CD4-positive, alpha-beta T cell treated with Interleukin-21 for 1 hour (primary cell): ENCODE data around the gene ELOVL5.
"Not testable (repeated sequence)": the region's sequence is repeated elsewhere in the genome, so short reads cannot be mapped to it uniquely, and the experiment has no call there.

Experiments used
- DNase-seq: peaks from one replicate; pipeline ENCODE4 v3.0.0-alpha.2; 2020

ELOVL5 gene, protein sequence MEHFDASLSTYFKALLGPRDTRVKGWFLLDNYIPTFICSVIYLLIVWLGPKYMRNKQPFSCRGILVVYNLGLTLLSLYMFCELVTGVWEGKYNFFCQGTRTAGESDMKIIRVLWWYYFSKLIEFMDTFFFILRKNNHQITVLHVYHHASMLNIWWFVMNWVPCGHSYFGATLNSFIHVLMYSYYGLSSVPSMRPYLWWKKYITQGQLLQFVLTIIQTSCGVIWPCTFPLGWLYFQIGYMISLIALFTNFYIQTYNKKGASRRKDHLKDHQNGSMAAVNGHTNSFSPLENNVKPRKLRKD

DNA sequence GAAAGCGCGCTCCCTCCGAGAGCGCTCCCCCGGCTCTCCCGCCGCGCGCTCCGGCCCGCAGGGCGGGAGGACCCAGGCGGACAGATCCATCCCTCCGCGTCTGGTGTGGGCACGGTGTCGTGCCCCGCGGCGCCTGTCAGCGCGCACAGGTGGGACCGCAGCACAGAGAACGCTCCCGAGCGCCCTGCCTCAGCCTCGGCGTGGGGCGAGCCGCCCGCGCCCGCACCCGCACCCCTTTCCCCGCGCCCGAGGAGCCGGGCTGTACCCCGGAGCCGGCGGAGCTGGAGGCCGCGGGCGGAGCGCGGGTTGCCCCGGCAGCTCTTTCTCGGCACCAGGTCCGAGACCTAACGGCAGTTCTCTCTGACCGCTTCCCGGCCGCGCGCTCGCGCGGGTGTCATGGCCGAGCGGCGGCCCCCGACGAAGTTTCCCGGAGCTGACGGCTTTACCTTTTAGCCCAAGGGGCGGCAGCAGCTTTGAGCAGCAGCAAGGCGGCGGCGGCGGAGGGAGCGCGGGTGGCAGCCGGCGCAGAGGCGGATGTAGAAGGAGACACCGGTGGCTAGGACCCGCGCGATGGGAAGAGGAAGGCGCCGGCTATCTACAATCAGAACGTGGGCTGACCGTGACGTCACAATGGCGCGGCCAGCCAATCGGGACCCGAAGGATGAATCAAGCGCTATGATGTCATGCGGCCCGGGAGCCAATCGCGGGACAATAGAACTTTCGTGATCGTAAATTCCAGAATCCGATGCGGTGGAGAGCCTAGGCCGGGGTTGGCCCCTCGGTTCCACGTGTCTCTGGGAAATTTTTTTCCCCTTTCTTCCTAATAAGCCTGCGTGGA, at the start of gene ELOVL5:
Gene ELOVL5 (minus strand): TSS at position 580 of the 838 bp plus-strand sequence. CDS start 53,251 bp downstream, outside the sequence.
- peak; percentile 98 for DNase-seq

DNA sequence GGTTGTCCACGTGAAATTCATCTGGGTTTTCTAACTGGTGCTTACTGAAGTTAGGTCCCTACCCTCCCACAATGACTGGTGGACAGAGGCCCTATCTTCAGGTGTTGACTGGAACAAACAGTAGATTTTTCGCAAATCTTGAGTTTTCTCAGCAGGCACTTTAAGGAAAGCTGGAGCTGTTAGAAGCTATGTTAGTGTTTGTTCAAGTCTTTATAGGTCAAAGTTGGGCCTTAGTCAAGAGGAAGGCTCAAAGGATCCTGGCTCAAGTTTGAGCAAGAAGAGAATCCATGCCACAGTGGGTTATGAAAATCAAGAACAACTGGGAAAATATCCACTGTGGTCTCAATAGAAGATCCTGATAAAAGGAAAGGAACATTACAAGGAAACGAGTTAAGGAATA, 48.5 kb upstream of the ELOVL5 start:
- DNase-seq = no peak

DNA sequence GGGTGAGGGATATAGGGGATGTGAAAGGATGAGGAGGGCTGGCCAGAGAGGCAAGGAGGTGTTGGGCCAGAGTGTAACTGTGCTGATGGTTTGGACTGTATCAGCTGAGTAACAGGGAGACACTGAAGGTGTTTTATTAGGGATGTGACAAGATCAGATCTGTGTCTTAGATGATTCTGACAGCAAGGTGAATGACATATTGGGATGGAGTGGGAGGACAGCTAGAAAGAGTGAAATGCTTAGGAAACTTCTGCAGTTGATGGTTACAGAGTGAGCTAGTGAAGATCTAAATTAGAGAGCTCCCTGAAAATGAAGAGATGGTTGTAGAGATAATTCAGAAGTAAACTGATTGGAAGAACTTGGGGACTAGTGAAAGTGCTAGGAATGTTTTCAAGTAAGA, 47.2 kb upstream of the ELOVL5 start:
- DNase-seq = no peak

DNA sequence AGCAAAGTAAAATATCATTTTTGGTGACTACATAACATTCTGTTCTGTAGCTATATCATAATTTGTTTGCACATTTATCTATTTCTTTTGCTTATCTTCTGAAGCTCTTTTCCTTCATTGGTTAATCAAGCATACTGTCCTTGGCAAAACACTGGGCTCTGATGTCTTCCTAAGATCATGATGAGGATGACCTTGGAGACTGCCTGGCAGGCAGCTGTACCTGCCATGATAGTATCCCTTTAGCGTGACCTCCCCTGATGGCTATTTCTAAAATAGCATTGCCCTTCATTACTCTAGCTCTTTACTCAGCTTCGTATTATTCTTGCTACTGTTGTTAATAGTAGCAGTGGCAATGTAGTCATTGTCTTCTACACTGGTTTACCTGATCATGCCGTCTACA, 46.0 kb upstream of the ELOVL5 start:
- DNase-seq = no peak

DNA sequence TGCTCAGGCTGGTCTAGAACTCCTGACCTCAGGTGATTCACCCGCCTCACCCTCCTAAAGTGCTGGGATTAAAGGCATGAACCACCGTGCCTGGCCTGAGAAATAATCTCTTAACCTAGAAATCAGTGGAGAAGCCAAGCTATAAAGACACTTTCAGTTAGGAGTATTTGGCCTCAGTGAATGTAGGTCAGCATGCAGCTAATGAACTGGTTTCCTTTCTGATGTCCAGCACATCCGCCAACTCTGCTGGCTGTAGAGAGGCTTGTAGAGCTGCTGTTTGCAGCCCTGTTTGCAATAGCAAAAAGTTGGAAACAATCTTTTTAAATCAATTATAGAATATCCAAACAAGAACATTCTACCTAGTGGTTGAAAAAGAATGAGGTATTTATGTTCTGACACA, 42.4 kb upstream of the ELOVL5 start:
- no peak for DNase-seq

DNA sequence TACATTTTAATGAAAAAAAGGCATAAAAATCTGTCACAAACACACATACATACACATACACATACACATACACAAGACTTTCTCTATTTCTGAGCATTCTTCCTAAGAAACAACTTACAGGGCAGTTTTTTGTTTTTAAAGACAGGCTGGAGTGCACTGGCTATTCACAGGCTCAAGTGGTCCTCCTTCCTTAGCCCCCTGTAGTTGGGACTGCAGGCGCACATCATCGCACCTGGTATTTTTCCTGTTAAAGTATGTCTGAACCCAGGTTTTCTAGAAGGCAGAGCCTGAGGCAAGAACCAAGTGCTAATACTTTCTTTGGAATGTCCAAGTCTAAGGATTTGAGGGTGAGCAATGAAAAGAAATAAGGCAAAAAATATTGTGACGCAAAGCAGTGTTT, 41.3 kb upstream of the ELOVL5 start:
- no peak for DNase-seq

DNA sequence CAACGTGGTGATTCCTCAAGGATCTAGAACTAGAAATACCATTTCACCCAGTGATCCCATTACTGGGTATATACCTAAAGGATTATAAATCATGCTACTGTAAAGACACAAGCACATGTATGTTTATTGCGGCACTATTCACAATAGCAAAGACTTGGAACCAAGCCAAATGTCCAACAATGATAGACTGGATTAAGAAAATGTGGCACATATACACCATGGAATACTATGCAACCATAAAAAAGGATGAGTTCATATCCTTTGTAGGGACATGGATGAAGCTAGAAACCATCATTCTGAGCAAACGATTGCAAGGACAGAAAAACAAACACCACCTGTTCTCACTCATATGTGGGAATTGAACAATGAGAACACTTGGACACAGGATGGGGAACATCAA, 39.9 kb upstream of the ELOVL5 start:
- not testable (repeated sequence) for DNase-seq

DNA sequence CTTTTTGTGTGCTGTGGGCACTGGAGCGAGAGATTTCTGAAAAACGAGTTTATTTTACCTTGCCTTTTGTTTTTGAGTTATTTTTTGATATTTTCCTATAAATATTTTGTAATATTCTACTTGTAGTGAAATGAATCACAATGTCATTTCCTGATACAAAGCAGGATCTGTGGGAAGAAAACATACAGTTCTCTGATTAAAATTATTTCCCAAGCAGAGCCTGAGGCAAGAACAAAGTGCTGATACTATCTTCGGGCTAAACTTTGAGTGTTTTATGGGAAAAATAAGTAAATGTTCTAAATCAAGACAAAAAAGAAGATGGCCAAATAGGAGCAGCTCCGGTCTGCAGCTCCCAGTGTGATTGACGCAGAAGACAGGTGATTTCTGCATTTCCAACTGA, 33.7 kb upstream of the ELOVL5 start:
- DNase-seq = no peak

DNA sequence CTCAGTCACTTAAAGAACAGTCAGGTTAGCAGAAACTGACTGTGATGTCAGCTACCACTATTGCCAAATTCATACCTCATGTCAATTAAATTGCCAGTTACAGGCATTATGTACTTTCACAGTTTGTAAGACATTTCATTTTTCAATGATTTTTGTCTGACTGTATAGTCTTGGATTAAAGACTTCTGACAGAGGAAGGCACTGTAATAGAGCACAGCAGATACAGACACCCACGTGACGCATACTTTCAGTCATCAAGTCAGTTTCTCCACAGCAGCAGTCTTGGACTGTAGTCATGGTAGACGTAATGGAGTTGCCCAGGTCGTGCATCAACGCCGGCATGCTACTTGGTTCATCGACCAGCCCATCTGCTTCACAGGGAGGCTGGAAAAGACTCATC, 29.5 kb upstream of the ELOVL5 start:
- no peak for DNase-seq

DNA sequence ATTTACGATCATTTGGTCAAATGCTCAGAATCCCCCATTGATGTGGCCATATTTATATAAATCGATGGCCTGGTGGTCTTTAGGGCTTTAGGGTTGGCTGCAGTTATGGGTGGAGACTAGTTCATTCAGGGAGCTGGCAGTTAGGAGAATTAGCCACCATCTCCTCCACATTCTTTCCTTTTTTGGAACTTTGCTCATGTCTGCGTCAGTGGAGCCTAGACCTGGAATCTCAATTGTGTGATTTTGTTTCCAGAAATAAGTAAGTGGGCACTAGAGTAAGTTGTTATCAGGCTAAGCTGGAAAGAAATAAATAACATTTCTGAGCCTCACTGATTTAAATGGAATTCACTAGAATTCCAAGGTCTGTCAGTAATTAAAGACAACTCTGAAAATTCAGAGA, 29.0 kb upstream of the ELOVL5 start:
- DNase-seq = no peak

DNA sequence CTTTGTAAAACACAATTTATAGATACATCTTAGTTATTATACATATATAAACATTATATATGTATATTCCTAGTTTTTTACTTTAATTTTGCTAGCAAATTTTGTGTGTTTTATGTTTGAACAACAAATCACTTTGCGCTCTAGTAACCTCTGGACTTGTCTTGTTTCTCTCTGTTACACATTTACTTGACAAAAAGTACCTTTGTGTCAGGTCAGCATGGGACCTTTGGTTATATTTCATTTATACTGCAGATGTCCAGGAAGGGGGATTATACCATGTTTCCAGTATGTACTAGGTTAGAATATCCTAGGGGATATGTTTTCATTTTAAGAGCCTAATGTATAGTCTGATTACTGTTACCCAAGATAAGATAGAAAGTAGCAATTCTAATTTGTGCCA, 28.5 kb upstream of the ELOVL5 start:
- DNase-seq = no peak

DNA sequence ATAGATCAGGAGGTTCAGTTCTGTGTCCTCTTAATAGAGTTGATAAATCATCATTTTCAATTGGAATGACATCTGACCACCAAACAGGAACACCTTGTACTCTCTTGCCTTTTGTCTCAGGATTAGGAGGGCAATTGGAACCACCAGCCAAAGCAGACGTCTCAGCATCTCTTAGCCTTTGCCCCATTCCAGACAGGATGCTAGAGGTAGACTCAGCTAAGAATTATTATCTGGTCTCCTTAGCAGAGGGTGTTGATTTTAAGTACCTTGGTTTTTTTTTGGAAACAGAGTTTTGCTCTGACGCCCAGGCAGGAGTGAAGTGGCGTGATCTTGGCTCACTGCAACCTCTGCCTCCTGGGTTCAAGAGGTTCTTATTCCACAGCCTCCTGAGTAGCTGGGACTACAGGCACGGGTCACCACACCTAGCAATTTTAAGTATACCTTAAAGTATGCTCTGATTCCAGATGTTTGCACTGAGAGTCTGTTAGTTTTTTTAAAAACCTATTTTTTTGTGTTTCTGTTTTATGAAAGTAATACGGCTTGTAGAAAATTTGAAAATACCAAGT, 28.0 kb upstream of the ELOVL5 start:
- DNase-seq = no peak

DNA sequence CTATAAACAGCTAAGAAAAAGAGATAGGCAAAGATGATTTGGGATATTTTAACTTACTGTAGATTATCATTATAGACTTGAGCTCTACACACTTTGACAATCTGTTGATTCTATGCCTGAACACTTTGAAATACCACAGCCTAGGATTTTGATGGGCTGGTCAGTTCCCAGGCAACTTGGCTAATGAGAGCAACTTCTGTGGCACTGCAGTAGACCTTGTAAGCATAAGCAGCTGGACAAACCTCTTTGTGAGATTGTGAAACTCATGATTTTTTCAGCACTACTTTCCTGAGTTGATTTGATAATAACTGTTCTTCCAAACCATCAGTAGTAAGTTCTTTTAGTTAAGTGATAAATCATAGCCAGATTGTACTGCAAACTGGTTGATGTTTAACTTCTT, 27.1 kb upstream of the ELOVL5 start:
- DNase-seq = no peak

DNA sequence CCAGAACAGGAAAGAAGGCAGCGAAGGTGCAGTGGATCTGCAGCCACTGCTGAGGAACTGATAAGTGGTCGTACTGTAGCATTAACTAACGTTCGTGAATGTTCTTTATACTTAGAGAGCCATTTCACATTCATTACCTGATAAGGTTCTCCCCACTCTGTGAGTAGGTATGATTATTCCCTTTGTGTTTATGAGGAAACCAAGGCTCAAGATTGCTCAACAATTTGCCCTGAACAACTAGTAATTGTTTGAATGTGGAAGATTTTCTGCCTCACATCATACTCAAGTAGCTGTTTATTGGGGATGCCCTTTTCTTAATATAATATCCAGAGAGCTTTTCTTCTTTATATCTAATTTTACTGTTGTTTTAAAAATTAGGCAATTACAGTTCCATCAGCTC, 24.9 kb upstream of the ELOVL5 start:
- DNase-seq = no peak

DNA sequence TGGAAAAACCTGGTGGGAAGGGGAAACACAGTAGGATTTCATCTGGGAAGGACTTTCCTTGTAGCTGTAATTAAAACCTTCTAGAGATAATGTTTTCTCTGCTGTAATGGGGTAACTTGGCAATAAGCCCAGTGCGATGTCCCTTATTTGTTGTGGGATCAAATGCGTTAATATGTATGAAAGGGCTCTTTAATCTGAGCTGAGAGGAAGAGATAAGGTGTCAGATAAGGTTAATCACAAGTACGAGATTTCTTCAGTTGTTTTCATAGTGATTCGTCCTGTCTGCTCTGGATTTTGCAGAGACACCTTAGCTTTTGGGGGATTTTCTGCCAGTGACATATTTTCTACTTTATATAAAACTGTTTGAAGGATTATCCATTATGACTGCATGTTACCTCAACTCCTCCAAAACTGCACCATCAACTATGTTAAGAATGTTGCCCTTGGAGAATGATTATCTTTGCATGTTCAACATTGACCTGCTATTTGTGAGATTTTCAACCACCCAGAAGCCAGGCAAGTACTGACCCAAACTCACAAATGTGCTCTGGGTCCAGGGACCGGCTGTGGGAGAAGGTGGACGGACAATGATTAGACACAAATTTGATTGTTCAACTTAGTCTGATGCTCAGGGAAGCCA, 21.2 kb upstream of the ELOVL5 start:
- DNase-seq = no peak

DNA sequence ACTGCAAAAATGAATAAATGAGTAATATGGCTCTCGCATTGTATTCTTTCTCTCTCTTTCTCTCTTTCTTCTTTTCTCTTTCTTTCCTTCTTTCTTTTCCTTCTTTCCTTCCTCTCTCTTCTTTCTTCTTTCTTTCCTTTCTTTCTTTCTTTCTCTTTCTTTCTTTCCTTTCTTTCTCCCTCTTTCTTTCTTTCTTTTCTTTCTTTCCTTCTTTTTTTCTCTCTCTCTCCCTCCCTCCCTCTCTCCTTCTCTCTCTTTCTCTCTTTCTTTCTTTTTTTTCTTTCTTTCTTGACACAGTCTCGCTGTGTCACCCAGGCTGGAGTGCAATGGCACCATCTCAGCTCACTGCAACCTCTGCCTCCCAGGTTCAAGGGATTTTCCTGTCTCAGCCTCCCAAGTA, 20.3 kb upstream of the ELOVL5 start:
- no peak for DNase-seq

DNA sequence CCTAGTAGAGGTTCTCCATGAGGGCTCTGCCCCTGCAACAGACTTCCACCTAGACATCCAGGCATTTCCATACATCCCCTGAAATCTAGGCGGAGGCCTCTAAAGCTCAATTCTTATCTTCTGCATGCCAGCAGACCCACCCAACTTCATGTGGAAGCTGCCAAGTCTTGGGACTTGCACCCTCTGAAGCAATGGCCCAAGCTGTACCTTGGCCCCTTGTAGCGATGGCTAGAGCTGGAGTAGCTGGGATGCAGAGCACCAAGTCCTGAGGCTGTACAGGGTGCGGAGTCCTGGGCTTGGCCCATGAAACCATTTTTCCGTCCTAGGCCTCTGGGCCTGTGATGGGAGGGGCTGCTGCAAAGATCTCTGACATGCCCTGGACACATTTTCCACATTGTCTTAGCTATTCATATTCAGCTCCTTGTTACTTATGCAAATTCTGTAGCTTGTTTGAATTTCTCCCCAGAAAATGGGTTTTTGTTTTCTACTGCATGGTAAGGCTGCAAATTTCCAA, 17.4 kb upstream of the ELOVL5 start:
- DNase-seq = no peak

DNA sequence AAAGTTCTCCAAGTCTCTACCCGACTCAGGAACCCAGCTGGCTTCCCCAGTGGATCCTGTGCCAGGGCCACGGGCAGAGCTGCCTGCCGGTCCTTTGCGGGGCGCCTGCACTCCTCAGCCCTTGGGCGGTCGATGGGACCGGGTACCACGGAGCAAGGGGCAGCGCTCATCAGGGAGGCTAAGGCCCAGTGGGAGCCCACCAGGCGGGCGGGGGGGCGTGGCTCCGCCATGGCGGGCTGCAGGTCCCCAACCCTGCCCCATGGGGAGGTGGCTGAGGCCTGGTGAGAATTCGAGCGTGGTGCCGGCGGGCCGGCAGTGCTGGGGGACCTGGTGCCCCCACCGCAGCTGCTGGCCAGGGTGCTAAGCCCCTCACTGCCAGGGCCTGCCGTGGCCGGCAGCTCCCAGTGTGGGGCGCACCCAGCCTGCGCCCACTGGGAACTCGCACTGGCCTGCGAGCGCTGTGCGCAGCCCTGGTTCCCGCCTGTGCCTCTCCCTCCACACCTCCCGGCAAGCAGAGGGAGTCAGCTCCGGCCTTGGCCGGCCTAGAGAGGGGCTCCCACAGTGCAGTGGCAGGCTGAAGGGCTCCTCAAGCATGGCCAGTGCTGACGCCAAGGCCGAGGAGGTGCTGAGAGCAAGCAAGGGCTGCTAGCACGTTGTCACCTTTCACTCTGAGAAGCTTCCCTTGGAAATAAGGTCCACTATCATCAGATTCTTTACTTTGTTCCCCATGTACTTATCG, 14.8 kb upstream of the ELOVL5 start:
- no peak for DNase-seq

DNA sequence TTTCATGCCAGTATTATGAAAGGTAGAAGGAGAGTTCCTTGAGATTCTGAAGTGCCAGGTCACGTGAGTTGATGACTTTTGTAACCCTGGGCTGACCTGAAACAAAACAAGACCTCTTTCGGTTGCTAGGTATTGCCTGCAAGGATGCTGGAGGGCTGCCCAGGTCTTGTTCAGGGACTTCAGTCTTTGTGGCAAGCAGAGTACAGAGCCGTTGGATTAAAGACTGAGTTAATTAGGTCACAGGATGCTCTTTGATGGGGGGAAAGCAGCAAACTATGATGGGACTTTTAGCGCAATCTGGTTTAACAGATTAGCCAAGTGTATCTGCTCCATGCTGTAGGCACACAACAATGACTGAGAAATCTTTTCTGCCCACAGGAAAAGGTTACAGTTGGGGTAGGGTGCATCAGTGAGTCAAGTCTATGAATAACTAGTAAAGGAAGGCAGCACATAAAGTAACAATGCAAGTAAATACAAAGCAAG, 12.8 kb upstream of the ELOVL5 start:
- DNase-seq = peak; percentile 87

DNA sequence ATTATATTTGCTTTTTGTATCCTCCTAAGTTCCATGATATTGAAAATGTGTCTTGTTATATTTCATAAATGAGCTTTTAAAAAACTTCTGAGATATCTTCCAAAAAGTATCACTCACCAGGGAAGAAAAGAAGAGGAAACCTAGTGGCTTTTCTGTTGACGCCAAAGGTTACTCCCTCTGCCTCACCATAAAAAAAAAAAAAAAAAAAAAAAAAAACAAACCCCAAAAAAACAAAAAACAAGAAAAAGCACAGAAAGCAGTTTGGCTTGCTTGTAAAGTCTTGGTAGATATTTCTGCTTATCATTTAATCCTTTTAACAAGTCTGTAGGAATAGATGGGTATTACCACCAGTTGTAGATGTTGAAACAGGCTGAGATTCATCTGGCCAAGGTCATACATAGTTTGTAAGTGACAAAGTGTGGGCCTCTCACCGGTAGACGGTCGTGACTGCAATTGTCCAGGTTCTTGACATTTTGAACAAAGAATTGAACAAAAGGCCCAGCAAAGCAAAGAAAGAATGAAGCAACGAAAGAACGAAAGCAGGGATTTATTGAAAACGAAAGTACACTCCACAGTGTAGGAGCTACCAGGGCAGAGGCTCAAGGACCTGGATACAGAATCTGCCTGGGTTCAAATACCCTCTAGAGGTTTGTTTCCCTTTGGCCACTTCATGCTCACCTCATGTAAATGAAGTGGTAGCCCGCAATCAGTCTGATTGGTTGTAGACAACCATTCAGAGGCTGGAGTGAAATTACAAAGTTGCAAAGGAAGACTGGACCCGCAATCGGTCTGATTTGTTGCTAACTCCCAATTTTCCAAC, 11.6 kb upstream of the ELOVL5 start:
- peak; percentile 60 for DNase-seq

DNA sequence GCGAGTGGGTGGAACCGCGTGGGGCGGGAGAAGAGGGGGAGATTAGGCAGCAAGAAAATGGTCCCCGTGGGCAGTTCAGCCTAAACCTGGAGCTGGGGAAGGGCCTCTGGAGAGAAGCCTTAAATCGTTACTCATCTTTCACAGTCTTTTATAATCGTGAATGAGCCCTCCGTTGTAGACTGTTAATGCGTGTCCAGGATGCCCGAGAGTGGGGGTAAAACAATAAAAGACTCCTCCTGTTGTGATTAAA, 11.0 kb upstream of the ELOVL5 start:
- no peak for DNase-seq
